HG02642 (cell line): ENCODE data around the gene CWC22.
"Not testable (repeated sequence)": the region's sequence is repeated elsewhere in the genome, so short reads cannot be mapped to it uniquely, and the experiment has no call there.

ENCODE experiments used
- ATAC-seq: cut with Tn5 transposase; IDR thresholded peaks from one replicate; pipeline ENCODE4 v1.9.1; 2021; ENCODE audit warnings: mild to moderate bottlenecking; ENCODE audit not compliant: unreplicated experiment, poor library complexity

The CWC22 gene

DNA sequence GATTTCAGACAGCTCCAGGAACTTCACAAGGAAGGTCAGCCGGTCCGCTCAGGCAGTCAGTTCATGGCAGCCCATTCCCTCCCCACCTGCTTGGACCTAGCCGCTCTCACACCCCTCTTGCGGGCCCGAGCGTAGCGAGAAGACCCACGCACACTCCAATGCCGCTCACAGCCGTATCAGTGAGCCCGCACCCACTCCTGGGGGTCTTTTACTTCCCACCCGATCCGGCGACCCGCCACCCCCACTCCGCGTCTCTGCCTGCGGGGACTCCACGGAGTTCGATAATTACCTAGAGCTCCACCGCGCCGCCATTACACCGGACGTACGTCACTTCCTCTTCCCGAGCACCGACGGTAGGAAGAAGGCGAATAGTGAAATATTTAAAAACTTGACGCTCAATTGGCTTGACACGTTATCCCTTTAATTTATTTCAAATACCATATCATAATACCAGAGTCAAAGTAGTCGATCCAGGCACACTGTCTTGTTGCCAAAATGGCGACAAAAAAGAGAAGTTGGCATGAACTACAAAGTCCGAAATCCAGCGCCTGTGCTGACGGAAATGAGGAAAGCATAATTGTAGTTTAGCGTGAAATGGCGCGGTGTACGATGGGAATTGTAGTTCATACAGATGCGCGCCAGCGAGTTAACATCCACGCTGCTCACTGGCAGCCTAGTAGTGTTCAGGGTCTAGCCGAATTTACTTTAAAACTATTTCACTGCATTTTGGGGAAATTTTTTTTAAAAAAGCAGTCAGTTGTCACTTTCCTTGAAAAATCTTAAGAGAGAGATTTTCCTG, at the start of gene CWC22:
Gene CWC22, minus strand, starts transcription at position 517 of the 799 bp plus-strand sequence. CDS start 13,956 bp downstream, outside the sequence.
- peak; percentile 98 for ATAC-seq

DNA sequence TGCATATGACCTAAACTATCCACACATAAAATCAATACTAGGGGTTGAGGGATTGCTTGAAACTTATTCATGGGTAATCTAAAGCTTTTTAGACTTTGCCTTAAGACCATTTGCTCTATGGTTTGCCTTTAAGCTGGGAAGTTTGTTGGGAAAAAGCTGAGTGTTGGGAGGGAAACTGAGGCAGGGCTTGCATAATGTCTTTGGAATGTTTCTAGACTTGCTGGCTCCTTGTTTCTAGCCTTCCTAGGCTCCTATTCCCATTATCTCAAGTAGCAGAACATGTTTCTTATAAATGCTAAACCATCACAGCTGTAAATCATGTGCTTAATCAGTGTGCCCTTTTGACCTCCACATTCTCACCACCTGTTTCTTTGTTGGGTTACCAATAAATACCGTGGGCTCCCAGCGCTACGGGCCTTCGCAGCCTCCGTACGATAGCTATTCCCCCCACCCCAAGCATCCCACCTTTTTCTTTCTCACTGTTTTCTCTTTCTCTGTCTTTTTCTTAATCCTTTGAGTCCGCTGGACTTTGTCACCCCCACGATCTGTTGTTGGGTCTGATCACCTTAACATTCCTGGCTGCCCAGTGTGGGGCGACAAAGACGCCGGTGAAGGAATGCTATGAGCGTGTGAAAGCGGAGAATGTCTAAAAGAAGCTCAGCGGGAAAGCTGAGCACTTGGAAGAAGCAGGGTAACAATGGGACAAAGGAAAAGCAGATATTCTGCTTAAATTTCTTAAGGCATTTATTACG, 49.4 kb upstream of the CWC22 start:
- no peak for ATAC-seq

DNA sequence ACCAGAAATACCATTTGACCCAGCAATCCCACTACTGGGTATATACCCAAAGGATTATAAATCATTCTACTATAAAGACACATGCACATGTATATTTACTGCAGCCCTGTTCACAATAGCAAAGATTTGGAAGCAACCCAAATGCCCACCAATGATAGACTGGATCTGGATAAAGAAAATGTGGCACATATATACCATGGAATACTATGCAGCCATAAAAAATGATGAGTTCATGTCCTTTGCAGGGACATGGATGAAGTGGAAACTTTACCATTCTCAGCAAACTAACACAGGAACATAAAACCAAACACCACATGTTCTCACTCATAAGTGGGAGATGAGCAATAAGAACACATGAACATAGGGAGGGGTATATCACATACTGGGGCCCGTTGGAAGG, 47.5 kb upstream of the CWC22 start:
- ATAC-seq = not testable (repeated sequence)

DNA sequence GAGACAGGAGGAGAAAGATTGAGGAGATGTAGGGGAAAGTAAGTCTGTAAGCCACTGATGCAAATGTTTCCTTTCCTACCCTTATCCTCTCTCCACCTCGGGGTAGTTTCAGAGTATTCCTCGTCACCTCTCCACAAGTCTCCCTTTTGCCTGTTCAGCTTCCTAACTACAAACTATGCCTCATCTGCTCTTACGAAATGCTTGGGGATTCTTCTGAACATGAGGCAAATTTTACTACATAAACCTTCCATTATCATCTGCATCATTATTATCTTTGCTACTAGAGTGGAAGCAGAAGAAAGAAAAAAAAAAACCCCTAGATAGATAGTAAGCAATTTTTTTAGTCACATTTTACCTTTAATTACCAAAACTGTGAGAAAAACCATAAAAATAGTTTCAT, 43.1 kb upstream of the CWC22 start:
- ATAC-seq = no peak

DNA sequence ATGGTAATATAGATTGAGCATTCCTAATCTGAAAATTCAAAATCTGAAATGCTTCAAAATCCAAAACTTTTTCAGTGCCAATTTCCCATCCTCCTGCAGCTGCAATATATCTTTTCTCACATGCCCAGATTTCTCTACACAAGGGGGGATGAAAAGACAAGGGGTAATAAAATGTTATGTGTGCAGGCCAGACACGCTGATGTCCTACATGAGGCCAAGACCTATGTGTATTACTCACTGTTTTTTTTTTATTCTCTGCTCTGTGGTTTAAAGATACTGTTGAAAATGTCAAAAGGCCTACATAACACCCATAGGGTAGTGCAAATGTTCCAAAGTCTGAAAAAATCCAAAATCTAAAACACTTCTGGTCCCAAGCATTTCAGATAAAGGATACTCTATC, 41.2 kb upstream of the CWC22 start:
- no peak for ATAC-seq

DNA sequence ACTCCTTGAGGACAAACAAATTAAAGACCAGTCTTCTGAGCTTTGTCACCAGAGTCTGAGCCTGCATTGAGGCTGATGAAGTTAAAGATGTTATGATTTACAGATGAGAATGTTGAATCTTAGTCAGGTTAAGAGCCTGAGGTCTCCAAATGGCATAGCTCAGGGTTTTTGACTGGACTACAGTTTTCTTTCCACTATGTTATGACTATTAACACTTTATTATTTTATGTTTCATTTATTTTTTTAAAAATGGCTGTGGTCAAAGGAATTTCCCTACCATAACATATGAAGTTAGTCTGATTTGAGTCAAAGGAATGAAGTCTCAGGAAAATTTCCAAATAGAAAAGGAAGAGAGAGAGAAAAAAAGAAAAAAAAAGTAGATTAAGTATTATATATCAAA, 39.7 kb upstream of the CWC22 start:
- no peak for ATAC-seq

DNA sequence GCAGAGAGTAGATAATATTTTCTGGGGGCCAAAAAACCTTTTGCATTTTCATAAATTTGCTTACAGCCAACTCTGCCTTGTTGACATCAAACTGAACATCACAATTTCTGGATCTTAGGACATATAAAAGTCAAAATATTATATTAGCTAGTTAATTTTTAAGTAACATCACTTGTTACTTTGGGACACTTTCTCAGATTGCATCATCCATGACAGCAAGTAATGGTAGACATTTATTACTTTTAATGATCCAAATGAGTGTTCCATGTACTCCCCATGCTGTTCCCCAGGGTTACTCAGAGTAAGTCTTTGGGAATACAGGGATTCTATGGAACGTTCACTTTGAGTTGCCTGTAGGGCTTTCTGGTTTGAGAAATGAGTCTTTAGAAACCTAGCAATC, 39.1 kb upstream of the CWC22 start:
- no peak for ATAC-seq

DNA sequence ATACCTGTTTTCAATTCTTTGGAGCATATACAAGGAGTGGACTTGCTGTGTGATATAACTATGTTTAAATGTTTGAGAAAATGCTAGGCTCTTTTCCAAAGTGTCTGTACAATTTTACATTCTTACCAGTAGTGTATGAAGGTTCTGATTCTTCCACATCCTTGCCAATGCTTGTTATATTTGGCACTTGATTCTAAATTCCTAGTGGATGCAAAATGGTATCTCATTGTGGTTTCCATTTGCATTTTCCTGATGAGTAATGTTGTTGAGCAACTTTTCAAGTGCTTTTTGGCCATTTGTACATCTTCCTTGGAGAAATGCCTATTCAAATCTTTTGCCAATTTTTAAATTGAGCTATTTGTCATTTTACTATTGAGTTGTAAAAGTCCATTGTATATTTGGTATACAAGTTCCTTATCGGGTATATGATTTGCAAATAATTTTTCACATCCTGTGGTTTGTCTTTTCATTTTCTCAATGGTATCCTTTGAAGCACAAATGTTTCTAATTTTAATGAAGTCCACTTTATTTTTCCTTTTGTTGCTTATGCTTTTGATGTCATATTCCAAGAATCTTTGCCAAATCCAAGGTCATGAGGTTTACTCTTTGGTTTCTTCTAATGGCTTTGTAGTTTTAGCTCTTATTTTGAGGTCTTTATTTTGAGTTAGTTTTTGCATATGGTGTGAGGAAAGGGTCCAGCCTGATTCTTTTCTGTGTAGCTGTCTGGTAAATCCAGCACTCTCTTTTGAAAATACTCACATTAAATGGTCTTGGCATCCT, 33.2 kb upstream of the CWC22 start:
- ATAC-seq = no peak

DNA sequence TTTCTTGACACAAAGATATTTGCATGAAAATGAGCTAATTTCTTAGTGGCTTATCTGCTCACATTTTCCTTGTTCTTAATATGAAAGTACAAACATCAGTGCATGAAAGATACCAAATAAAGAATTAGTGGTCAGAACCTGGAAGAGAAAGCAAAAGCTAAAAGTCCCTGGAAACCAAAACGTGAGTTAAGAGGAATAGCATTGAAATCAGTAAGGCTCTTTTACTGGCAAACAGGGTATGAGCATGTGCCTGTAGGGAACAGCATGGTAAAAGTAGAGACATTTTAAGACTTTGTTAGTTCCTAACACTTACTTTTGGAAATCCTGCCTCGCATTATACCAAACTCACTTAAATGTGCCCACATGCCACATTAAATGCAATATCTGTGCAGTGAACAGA, 31.9 kb upstream of the CWC22 start:
- no peak for ATAC-seq

DNA sequence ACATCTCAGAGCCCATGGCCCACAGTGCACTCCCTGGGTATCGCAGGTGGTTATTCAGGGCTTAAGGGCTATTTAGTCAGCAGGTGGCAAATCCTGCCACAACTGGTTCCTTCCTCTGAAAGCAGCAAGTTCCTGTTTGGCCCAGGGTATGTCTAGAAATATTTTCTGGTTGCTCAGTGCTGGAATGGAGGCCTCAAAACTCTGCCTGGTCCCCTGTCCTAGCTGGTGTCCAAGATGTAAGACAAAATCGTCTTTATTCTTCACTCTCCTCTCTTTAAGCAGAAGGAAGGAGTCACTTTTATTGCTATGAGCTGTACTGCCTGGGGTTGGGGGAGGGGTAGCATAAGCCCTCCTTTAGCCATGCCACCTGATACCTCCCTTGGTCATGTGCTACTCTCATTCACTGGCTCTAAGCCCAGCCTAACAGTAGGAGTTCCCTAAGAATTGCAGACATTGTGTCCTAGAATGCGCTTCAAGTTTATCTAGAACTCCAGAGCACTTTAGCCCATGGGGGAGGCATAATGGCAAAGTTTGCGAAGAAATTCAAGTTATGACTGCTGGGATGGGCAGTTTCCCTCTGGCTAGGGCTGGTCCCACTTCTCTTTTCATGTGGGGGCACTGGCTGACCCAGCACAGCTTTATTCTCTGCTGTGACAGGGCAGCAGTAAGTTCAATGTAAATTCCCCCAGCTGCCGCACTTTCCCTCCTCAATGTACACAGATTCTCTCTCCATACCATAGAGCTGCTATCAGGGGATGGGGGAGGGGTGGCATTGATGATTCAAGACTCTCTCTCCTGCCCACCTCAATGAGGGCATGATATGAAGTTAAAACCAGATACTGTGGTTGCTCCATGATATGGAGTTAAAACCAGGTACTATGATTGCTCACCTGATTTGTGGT, 27.1 kb upstream of the CWC22 start:
- no peak for ATAC-seq

DNA sequence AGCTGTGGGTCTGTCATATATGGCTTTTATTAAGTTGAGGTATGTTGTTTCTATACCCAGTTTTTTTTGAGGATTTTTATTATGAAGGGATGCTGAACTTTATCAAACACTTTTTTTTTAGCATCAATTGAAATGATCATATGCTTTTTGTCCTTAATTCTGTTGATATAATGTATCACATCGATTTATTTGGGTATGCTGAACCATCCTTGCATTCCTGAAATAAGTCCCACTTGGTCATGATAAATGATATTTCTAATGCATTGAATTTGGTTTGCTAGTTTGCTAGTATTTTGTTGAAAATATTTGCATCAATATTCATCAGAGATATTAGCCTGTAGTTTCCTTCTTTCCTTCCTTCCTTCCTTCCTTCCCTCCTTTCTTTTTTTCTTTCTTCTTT, 22.5 kb upstream of the CWC22 start:
- ATAC-seq = no peak

DNA sequence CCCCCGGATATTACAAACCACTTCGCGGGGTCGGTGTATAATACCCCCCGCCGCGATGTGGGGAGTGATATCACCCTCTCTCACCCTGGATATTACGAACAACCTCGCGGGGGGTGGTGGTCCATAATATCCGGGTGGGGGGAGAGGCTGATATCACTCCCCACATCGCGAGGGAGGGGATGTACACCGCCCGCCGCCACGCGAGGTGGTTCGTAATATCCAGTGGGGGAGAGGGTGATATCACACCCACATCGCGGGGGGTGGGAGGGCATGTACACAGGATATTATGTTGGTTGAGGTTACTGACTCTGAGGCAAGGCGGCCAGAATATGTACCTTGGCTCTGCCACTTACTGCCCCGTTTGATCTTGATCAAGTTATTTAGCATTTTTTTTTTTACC, 14.8 kb upstream of the CWC22 start:
- ATAC-seq = no peak

DNA sequence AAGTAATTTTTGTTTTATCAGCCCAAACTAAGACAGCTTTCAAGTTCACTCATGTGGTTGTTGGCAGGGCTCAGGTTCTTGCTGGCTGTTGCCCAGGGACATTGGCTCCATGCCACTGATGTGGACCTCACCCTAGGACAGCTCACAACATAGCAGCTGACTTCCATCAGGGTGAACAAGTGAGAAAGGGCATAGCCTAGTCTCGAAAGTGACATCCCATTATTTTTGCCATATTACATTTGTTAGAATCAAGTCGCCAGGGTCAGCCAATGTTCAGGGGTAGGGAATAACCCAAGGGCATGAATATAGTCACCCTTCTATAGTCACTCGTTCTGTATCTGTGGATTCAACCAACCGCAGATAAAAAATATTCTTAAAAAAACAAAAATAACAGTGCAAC, 10.7 kb upstream of the CWC22 start:
- ATAC-seq = no peak

DNA sequence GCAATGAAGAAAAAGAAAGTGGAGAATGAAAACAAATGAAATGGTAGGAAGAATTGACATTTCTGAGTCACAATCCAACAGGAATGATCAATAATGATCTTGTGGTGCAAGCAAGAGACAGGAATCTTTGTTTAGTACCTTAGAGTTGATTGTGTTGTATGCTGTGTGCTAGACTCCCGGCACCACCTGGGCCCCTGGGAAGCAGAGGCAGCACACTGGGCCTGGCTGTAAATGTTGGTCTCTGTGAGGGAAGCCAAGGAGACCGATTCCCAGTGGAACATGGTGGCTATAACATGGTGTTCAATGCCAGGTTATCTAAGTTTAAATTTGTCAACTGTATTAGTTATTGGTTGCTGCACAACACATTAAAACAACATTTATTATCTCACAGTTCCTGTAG, 9.8 kb upstream of the CWC22 start:
- ATAC-seq = no peak

DNA sequence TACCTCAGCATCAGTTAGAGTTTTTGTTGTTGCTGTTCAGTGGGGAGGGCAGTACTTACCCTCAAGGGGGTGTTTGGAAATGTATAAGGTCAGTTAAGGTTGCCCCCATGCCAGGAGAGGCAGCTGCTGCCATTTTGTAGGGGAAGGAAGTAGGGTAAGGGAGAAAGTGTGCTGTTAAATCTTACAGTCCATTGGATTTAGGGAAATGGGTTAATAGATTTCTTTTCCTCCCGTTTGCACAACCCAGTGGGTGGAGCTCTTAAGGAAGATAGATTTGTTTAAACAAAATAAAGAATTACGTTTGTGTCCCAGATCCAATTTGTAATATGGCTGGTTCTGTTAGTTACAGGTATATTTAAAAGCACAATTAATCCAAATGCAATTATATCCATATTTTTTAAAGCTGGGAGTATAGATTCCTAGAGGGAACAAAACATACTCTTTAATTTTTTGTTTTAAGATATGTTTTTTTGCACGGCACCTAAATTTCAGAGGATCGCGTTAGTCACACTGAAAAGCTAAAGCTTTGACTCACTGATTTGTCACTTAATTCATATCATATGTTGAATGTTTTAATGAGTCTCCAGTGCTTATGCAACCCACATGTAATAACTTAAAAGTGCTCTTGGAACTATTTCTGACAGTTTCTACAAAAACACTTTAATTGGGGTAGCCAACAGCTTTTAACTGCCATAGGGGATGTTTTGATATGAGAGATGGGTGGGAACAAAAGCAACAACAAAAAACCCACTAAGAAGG, 9.0 kb upstream of the CWC22 start:
- no peak for ATAC-seq

DNA sequence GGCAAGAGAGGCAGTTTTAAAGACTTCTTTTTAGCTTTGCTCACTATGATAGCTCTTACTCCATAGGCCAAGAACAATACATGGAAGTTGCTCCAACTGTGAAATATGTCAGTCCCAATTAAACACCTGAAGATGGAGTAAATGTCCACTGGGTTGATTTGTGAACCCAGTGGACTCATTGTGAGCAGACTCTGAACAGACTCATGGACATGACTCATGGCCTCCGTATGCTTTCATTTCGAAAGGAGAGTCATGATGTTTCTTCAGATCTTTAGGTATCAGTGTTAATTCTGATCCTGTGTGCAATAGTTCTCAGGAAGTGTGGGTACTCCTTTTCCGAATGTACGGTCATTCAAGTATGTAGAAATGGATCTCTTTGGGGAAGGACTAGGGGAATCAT, 5.4 kb upstream of the CWC22 start:
- ATAC-seq = no peak

DNA sequence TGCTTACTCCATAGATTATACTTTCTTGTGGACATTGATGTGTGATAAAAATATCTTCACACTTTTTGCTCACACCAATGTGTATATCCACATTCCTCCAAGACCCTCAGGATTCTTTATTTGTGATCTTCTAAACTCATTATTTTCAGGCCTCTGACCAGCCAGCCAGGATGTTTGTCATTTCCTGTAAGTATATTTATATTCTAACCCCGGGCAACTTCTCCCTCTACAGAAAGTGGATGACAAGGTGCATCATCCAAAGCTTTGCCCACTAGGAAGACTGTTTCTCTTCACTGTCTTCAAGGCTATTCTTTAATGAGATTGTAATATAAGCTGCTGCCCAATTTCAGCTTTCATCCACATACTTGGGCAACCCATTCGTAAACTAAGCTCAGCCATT, 3.6 kb upstream of the CWC22 start:
- ATAC-seq = no peak

DNA sequence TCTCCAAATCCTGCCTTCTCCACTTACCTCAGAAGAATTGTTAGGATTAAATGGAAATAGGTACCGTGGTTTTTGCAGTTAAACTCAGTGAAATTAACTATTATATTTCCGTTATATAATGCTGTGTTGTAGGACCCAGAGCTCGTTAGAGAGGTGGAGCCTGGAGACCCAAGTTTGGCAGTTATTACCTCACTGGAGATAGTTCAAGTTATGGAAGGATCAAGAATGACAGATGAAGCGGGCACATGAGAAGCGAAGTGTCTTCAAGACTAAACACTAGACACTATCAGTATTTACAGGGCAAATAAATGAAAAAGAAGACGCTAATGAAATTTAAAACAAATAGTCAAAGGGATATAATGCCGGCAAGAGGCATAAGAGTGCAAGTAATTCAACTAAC, 866 bp downstream of the CWC22 start:
- no peak for ATAC-seq

DNA sequence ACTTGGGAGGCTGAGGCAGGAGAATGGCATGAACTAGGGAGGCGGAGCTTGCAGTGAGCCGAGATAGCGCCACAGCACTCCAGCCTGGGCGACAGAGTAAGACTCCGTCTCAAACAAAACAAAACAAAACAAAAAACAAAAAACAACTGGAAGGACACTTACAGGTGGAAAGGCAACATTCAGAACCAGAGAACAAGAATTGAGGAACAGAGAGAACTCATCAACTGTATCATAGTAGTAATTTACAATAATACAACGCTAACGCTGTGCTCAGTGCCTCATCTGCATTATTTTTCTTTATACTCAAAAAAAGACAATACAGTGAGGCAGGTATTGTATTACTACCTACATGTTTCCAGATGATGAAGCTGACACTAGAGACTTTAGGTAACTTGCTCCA, 1.6 kb downstream of the CWC22 start:
- not testable (repeated sequence) for ATAC-seq
